Liver (tissue), 9 donors: ENCODE measurements around the gene MARCHF9. TPM values are rescaled to one million over a fixed set of nuclear protein-coding genes. Genes with fewer than 3 reads are reported as not detected.

Experiments used
- DNase-seq: peaks from one replicate; pipeline ENCODE4 v3.0.0-alpha.2; 2017; ENCODE audit warnings: low spot score
- H3K27ac ChIP-seq, 2 donors: one replicate each; pipeline ENCODE4 v1.7.0; 2013; ENCODE audit warnings: inconsistent platforms in 2 of 2, low read length in 2 of 2, control low read depth in 1 of 2, low read depth in 1 of 2, mild to moderate bottlenecking in 1 of 2
- H3K27me3 ChIP-seq, 4 donors: one replicate each; pipeline versions ENCODE4 v1.6.1 to v1.7.0; 2013; ENCODE audit warnings: low read length in 3 of 4, inconsistent platforms in 1 of 4, mild to moderate bottlenecking in 1 of 4, moderate library complexity in 1 of 4; ENCODE audit not compliant: control insufficient read depth in 4 of 4, insufficient read depth in 4 of 4
- H3K36me3 ChIP-seq, 4 donors: one replicate each; pipeline versions ENCODE4 v1.6.1 to v1.7.0; 2013; ENCODE audit warnings: low read length in 3 of 4, mild to moderate bottlenecking in 3 of 4, low read depth in 1 of 4, moderate library complexity in 1 of 4; ENCODE audit not compliant: control insufficient read depth in 4 of 4, insufficient read depth in 3 of 4
- H3K4me1 ChIP-seq, 4 donors: one replicate each; pipeline versions ENCODE4 v1.6.1 to v1.7.0; 2013; ENCODE audit warnings: low read length in 3 of 4, mild to moderate bottlenecking in 3 of 4, moderate library complexity in 1 of 4; ENCODE audit not compliant: control insufficient read depth in 4 of 4, insufficient read depth in 4 of 4
- H3K4me3 ChIP-seq, 3 donors: one replicate each; pipeline versions ENCODE4 v1.6.1 to v1.7.0; 2013; ENCODE audit warnings: low read length in 3 of 3, control low read depth in 1 of 3, low read depth in 1 of 3, mild to moderate bottlenecking in 1 of 3
- H3K9ac ChIP-seq, 2 donors: one replicate each; pipeline ENCODE4 v1.7.0; 2013; ENCODE audit warnings: low read length in 2 of 2, mild to moderate bottlenecking in 2 of 2, moderate library complexity in 2 of 2, control low read depth in 1 of 2, low read depth in 1 of 2
- H3K9me3 ChIP-seq, 4 donors: one replicate each; pipeline versions ENCODE4 v1.6.1 to v1.7.0; 2013; ENCODE audit warnings: low read length in 3 of 4; ENCODE audit not compliant: control insufficient read depth in 4 of 4
- EGR1 ChIP-seq, 2 donors: IDR thresholded peaks; 2 replicates each; pipeline ENCODE4 v1.6.1; 2016 to 2018; ENCODE audit warnings: antibody characterized with exemption in 2 of 2, low read depth in 2 of 2
- HNF4A ChIP-seq, 2 donors: conservative IDR thresholded peaks; 2 replicates each; pipeline ENCODE4 v1.6.1; 2016; ENCODE audit warnings: antibody characterized with exemption in 2 of 2, mild to moderate bottlenecking in 2 of 2
- NR2F2 ChIP-seq: IDR thresholded peaks from 2 replicates; pipeline ENCODE4 v1.6.1; 2016; ENCODE audit warnings: antibody characterized with exemption
- REST ChIP-seq: IDR thresholded peaks from 2 replicates; pipeline ENCODE4 v1.6.1; 2016; ENCODE audit warnings: antibody characterized with exemption, mild to moderate bottlenecking
- RXRA ChIP-seq, 2 donors: IDR thresholded peaks; 2 replicates each; pipeline ENCODE4 v1.6.1; 2017 to 2018; ENCODE audit warnings: antibody characterized with exemption in 2 of 2, mild to moderate bottlenecking in 1 of 2
- SP1 ChIP-seq: IDR thresholded peaks from 2 replicates; pipeline ENCODE4 v1.6.1; 2018; ENCODE audit warnings: antibody characterized with exemption, mild to moderate bottlenecking
- TAF1 ChIP-seq: conservative IDR thresholded peaks from 2 replicates; pipeline ENCODE4 v1.6.1; 2016; ENCODE audit warnings: antibody characterized with exemption, mild to moderate bottlenecking
- YY1 ChIP-seq: IDR thresholded peaks from 2 replicates; pipeline ENCODE4 v1.6.1; 2016; ENCODE audit warnings: antibody characterized with exemption, mild to moderate bottlenecking
- WGBS: extraction: QIAGEN DNeasy Blood & Tissue Kit; methylation state at CpG from one replicate; pipeline ENCODE4 v1.1.7; 2013; 5-methylcytosine and 5-hydroxymethylcytosine counted together
- polyA plus RNA-seq, 2 donors: library from polyadenylated mRNA; stranded (reverse) in 1 of 2; unstranded in 1 of 2; fragments of 200-250 nt in 1 of 2; fragments of >200 nt in 1 of 2; fragmentation: Nextera tagmentation in 1 of 2; extraction: Ambion mirVana in 1 of 2; gene quantifications; one replicate each; pipeline versions ENCODE4 v1.2.1 to v1.2.3, GENCODE V29; 2013 to 2015
- total RNA-seq, 2 donors: library from RNA; depleted of rRNA; stranded (reverse); fragments of >200 nt; gene quantifications; one replicate each; pipeline ENCODE4 v1.2.3, GENCODE V29; 2014
- donor health status: healthy.
- donor health status: healthy.
- donor health status: healthy.
- donor health status: healthy.
- donor health status: healthy.

Gene MARCHF9
- total and polyA plus RNA-seq, 4 donors: 1.1 to 3.0 (median 2.2) TPM

GRCh38 chr12:57724003-57724935, 30.6 kb upstream of the MARCHF9 start:
- WGBS: 79% methylated on average over 12 of the region's 12 CpGs
- DNase-seq: no peak
- H3K36me3 ChIP-seq: peaks cover 2 to 25% (median 19%) of the 10 kb centered on the region in 4 donors

GRCh38 chr12:57724936-57725740, 29.8 kb upstream of the MARCHF9 start:
- DNase-seq: no peak

More at GRCh38 chr12:57724003-57724935, 30.6 kb upstream of the MARCHF9 start:
- Histone ChIP-seq H3K9ac (no peak overlapping the region), H3K4me1 (peaks cover 0 to 14% (median 9%) of the 10 kb centered on the region in 4 donors), H3K4me3 (no peak overlapping the region), H3K27me3 (no peaks in the 10 kb centered on the region), H3K27ac (no peak overlapping the region), H3K9me3 (no peaks in the 10 kb centered on the region)
- TF ChIP-seq YY1 (no peak), NR2F2 (no peak), EGR1 (IDR thresholded peaks at IDR 0.05; ENCODE audit: low read depth in 2 of 2) (no peak), TAF1 (no peak)

More at GRCh38 chr12:57724936-57725740, 29.8 kb upstream of the MARCHF9 start:
- WGBS: 55% methylated on average over 11 of the region's 11 CpGs
- Histone ChIP-seq H3K36me3 (peaks cover 0 to 17% (median 11%) of the 10 kb centered on the region in 4 donors), H3K4me3 (no peak overlapping the region), H3K27ac (no peak overlapping the region), H3K4me1 (peaks cover 0 to 14% (median 9%) of the 10 kb centered on the region in 4 donors), H3K9me3 (no peaks in the 10 kb centered on the region), H3K27me3 (no peaks in the 10 kb centered on the region), H3K9ac (no peak overlapping the region)
- no peak for TF ChIP-seq RXRA (IDR thresholded peaks at IDR 0.05)
- no peak for TF ChIP-seq HNF4A (conservative IDR thresholded peaks at IDR 0.05)
- TF ChIP-seq NR2F2: no peak
- TF ChIP-seq SP1: no peak
- TF ChIP-seq YY1: no peak
- TF ChIP-seq TAF1: no peak
- no peak for TF ChIP-seq REST
